WTC11 (cell line): ENCODE measurements around the gene KIF5C. TPM values are rescaled to one million over a fixed set of nuclear protein-coding genes. Genes with fewer than 3 reads are reported as not detected.

Experiments
- ATAC-seq: fragments of 200-7000 bp; cut with Tn5 transposase; 2 replicates; pipeline ENCODE4 v1.10.0; 2021; ENCODE audit warnings: mild to moderate bottlenecking, moderate library complexity
- CTCF ChIA-PET: fragments of 300-600 bp; sonication (Branson Sonifier 250); formaldehyde crosslinking; loops from one replicate; lab custom pipeline; 2021; ENCODE audit warnings: antibody characterized with exemption; lab: Charles Lee
- POLR2A ChIA-PET: fragments of 350-600 bp; sonication (Branson Sonifier 250); formaldehyde crosslinking; loops from one replicate; lab custom pipeline; 2021; ENCODE audit warnings: antibody characterized with exemption; lab: Charles Lee
- DNase-seq: peaks from one replicate; pipeline ENCODE4 v3.0.0; 2021; ENCODE audit warnings: low spot score
- H3K27ac Mint-ChIP-seq: 2 replicates; pipeline ENCODE4 v1.8.0; 2021; ENCODE audit warnings: mixed read lengths
- H3K27me3 Mint-ChIP-seq: 2 replicates; pipeline ENCODE4 v1.8.0; 2021; ENCODE audit warnings: low read depth, mild to moderate bottlenecking, moderate library complexity, mixed read lengths
- H3K36me3 Mint-ChIP-seq: 2 replicates; pipeline ENCODE4 v1.8.0; 2021; ENCODE audit warnings: mixed read lengths
- H3K4me1 Mint-ChIP-seq: 2 replicates; pipeline ENCODE4 v1.8.0; 2022; ENCODE audit warnings: mixed read lengths
- H3K4me3 Mint-ChIP-seq: 2 replicates; pipeline ENCODE4 v1.8.0; 2021; ENCODE audit warnings: mild to moderate bottlenecking, moderate library complexity, mixed read lengths
- H3K9me3 Mint-ChIP-seq: 2 replicates; pipeline ENCODE4 v1.8.0; 2021; ENCODE audit warnings: mixed read lengths
- CREB1 ChIP-seq: sonication (generic); formaldehyde crosslinking; IDR thresholded peaks from 2 replicates; pipeline ENCODE4 v1.8.0; 2023; ENCODE audit warnings: mild to moderate bottlenecking, missing genetic modification reagents
- FOXJ3 ChIP-seq: sonication (generic); formaldehyde crosslinking; IDR thresholded peaks from 2 replicates; pipeline ENCODE4 v1.9.0; 2021; ENCODE audit warnings: missing genetic modification reagents, mild to moderate bottlenecking, borderline replicate concordance
- GRHL2 ChIP-seq: fragments of 250-450 bp; sonication (Bioruptor Pico); IDR thresholded peaks from 2 replicates; pipeline ENCODE4 v1.8.0; 2022; ENCODE audit warnings: mild to moderate bottlenecking, moderate library complexity; ENCODE audit not compliant: insufficient replicate concordance, severe bottlenecking
- HMGA2 ChIP-seq: fragments of 250-450 bp; sonication (Bioruptor Pico); IDR thresholded peaks from 2 replicates; pipeline ENCODE4 v1.4.0; 2021; ENCODE audit warnings: mild to moderate bottlenecking, moderate library complexity
- MXD4 ChIP-seq: fragments of 250-450 bp; sonication (Bioruptor Pico); IDR thresholded peaks from 2 replicates; pipeline ENCODE4 v1.8.0; 2021; ENCODE audit warnings: mild to moderate bottlenecking, moderate library complexity, borderline replicate concordance
- MYBL2 ChIP-seq: sonication (generic); formaldehyde crosslinking; IDR thresholded peaks from 2 replicates; pipeline ENCODE4 v1.8.1; 2023; ENCODE audit warnings: mild to moderate bottlenecking, moderate library complexity, missing genetic modification reagents
- NFE2L1 ChIP-seq: sonication (generic); formaldehyde crosslinking; IDR thresholded peaks from 2 replicates; pipeline ENCODE4 v1.8.1; 2023; ENCODE audit warnings: missing genetic modification reagents
- NR1H2 ChIP-seq: sonication (generic); formaldehyde crosslinking; IDR thresholded peaks from 2 replicates; pipeline ENCODE4 v1.9.0; 2021; ENCODE audit warnings: mild to moderate bottlenecking, moderate library complexity, missing genetic modification reagents
- NR3C1 ChIP-seq: sonication (generic); formaldehyde crosslinking; conservative IDR thresholded peaks from 2 replicates; pipeline ENCODE4 v1.8.1; 2023; ENCODE audit warnings: low read depth, mild to moderate bottlenecking, missing genetic modification reagents
- PRRX2 ChIP-seq: fragments of 250-450 bp; sonication (Bioruptor Pico); IDR thresholded peaks from 2 replicates; pipeline ENCODE4 v1.8.0; 2021; ENCODE audit warnings: mild to moderate bottlenecking
- RELA ChIP-seq: sonication (generic); formaldehyde crosslinking; IDR thresholded peaks from 2 replicates; pipeline ENCODE4 v1.8.1; 2022; ENCODE audit warnings: missing genetic modification reagents, mild to moderate bottlenecking, borderline replicate concordance
- SOX15 ChIP-seq: fragments of 250-450 bp; sonication (Bioruptor Pico); IDR thresholded peaks from 2 replicates; pipeline ENCODE4 v1.9.0; 2021; ENCODE audit warnings: mild to moderate bottlenecking
- ZBTB21 ChIP-seq: sonication (generic); formaldehyde crosslinking; IDR thresholded peaks from 2 replicates; pipeline ENCODE4 v1.8.1; 2023; ENCODE audit warnings: mild to moderate bottlenecking, missing genetic modification reagents, borderline replicate concordance
- ZNF396 ChIP-seq: fragments of 250-450 bp; sonication (Bioruptor Pico); IDR thresholded peaks from 2 replicates; pipeline ENCODE4 v1.8.0; 2021; ENCODE audit warnings: mild to moderate bottlenecking, moderate library complexity, borderline replicate concordance
- ZNF416 ChIP-seq: fragments of 250-450 bp; sonication (Bioruptor Pico); IDR thresholded peaks from 2 replicates; pipeline ENCODE4 v1.9.0; 2021; ENCODE audit warnings: mild to moderate bottlenecking, inconsistent platforms
- ZNF671 ChIP-seq: fragments of 250-450 bp; sonication (Bioruptor Pico); IDR thresholded peaks from 2 replicates; pipeline ENCODE4 v1.8.0; 2021; ENCODE audit warnings: mild to moderate bottlenecking
- total RNA-seq: library from RNA; stranded (reverse); gene quantifications from 3 replicates; pipeline ENCODE4 v1.2.3, GENCODE V29; 2021
- TF ChIP-seq, protein P1 (sequence below): sonication (generic); formaldehyde crosslinking; IDR thresholded peaks from 2 replicates; pipeline ENCODE4 v1.8.1; 2023; ENCODE audit warnings: mild to moderate bottlenecking, missing genetic modification reagents
- TF ChIP-seq, protein P2 (sequence below): sonication (generic); formaldehyde crosslinking; IDR thresholded peaks from 2 replicates; pipeline ENCODE4 v1.8.0; 2022; ENCODE audit warnings: missing genetic modification reagents
- TF ChIP-seq, protein P3 (sequence below): sonication (generic); formaldehyde crosslinking; IDR thresholded peaks from 2 replicates; pipeline ENCODE4 v1.8.1; 2022; ENCODE audit warnings: missing genetic modification reagents, borderline replicate concordance
- TF ChIP-seq, protein P4 (sequence below): sonication (generic); formaldehyde crosslinking; IDR thresholded peaks from 2 replicates; pipeline ENCODE4 v1.8.0; 2022; ENCODE audit warnings: mild to moderate bottlenecking, missing genetic modification reagents
- TF ChIP-seq, protein P5 (sequence below): sonication (generic); formaldehyde crosslinking; IDR thresholded peaks from 2 replicates; pipeline ENCODE4 v1.8.1; 2022; ENCODE audit warnings: mild to moderate bottlenecking, missing genetic modification reagents, moderate library complexity, borderline replicate concordance
- TF ChIP-seq, protein P6 (sequence below): fragments of 250-450 bp; sonication (Bioruptor Pico); conservative IDR thresholded peaks from 2 replicates; pipeline ENCODE4 v1.9.0; 2021; ENCODE audit warnings: mild to moderate bottlenecking

The KIF5C gene
- total RNA-seq, 1 experiment from 2014 or later: 73.5 TPM

DNA sequence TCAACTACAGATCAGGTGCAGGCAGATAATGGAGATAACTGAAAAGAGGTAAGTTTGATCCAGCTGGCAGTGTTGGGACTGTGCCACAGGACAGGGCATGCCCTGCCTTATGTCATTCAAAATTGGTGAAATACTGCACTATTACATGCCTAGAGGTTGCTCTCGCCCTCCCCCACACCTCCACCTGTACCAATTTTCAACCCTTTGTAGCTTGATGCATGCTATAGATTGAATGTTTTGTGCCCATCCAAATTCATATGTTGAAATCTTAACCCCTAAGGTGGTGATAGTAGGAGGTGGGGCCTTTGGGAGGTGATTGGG, 91.4 kb downstream of the KIF5C start:
- ChIA-PET CTCF (no interaction called here), POLR2A (interaction anchor here (0.9 kb wide), 1 partner anchor 9 kb away, joined by 3 read pairs; no protein-coding TSS in a partner anchor)
- no peak for DNase-seq
- peaks cover 14% of the 10 kb centered on the region for H3K4me1 Mint-ChIP-seq
- TF ChIP-seq GRHL2 (CRISPR knock-in tag) (no peak), SOX15 (no peak), FOXJ3 (CRISPR knock-in tag) (no peak), NFE2L1 (CRISPR knock-in tag) (no peak), NR3C1 (no peak), NR1H2 (CRISPR knock-in tag) (no peak), PRRX2 (CRISPR knock-in tag) (no peak), HMGA2 (CRISPR knock-in tag) (no peak), ZNF671 (no peak), CREB1 (CRISPR knock-in tag) (no peak), ZBTB21 (CRISPR knock-in tag) (no peak), ZNF416 (CRISPR knock-in tag) (no peak)
- TF ChIP-seq, protein P1, sequence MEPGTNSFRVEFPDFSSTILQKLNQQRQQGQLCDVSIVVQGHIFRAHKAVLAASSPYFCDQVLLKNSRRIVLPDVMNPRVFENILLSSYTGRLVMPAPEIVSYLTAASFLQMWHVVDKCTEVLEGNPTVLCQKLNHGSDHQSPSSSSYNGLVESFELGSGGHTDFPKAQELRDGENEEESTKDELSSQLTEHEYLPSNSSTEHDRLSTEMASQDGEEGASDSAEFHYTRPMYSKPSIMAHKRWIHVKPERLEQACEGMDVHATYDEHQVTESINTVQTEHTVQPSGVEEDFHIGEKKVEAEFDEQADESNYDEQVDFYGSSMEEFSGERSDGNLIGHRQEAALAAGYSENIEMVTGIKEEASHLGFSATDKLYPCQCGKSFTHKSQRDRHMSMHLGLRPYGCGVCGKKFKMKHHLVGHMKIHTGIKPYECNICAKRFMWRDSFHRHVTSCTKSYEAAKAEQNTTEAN (CRISPR knock-in tag): no peak
- TF ChIP-seq, protein P2, sequence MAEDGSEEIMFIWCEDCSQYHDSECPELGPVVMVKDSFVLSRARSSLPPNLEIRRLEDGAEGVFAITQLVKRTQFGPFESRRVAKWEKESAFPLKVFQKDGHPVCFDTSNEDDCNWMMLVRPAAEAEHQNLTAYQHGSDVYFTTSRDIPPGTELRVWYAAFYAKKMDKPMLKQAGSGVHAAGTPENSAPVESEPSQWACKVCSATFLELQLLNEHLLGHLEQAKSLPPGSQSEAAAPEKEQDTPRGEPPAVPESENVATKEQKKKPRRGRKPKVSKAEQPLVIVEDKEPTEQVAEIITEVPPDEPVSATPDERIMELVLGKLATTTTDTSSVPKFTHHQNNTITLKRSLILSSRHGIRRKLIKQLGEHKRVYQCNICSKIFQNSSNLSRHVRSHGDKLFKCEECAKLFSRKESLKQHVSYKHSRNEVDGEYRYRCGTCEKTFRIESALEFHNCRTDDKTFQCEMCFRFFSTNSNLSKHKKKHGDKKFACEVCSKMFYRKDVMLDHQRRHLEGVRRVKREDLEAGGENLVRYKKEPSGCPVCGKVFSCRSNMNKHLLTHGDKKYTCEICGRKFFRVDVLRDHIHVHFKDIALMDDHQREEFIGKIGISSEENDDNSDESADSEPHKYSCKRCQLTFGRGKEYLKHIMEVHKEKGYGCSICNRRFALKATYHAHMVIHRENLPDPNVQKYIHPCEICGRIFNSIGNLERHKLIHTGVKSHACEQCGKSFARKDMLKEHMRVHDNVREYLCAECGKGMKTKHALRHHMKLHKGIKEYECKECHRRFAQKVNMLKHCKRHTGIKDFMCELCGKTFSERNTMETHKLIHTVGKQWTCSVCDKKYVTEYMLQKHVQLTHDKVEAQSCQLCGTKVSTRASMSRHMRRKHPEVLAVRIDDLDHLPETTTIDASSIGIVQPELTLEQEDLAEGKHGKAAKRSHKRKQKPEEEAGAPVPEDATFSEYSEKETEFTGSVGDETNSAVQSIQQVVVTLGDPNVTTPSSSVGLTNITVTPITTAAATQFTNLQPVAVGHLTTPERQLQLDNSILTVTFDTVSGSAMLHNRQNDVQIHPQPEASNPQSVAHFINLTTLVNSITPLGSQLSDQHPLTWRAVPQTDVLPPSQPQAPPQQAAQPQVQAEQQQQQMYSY (CRISPR knock-in tag): no peak
- TF ChIP-seq, protein P3, sequence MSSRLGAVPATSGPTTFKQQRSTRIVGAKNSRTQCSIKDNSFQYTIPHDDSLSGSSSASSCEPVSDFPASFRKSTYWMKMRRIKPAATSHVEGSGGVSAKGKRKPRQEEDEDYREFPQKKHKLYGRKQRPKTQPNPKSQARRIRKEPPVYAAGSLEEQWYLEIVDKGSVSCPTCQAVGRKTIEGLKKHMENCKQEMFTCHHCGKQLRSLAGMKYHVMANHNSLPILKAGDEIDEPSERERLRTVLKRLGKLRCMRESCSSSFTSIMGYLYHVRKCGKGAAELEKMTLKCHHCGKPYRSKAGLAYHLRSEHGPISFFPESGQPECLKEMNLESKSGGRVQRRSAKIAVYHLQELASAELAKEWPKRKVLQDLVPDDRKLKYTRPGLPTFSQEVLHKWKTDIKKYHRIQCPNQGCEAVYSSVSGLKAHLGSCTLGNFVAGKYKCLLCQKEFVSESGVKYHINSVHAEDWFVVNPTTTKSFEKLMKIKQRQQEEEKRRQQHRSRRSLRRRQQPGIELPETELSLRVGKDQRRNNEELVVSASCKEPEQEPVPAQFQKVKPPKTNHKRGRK: no peak
- H3K36me3 Mint-ChIP-seq: peaks cover 15% of the 10 kb centered on the region
- no peak overlapping the region for H3K4me3 Mint-ChIP-seq
- H3K27me3 Mint-ChIP-seq: no peaks in the 10 kb centered on the region
- no peak for ATAC-seq
- H3K9me3 Mint-ChIP-seq: no peaks in the 10 kb centered on the region
- no peak overlapping the region for H3K27ac Mint-ChIP-seq

DNA sequence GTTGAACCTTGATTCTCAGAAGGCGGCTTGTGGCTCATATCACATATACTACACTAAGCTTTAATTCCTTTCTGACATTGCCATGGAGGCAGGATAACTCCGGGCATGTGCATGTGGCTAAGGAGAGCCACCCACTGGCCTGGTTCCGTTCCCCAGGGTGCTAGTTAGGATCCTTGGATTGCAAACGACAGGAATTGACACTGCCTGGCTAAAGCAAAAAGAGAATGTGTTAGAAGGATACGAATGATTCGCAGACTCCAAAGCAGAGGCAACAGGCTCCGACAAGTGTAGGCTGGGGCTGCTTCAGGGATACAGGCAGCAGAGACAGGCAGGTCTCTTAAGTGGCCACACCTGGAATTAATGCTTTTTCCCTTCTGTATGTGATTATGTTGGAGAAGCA, 92.0 kb downstream of the KIF5C start:
- Mint-ChIP-seq H3K36me3 (peaks cover 9% of the 10 kb centered on the region), H3K27ac (peak overlapping the region; percentile 41; the same call in 1 of the 2 replicates), H3K4me1 (peaks cover 15% of the 10 kb centered on the region), H3K4me3 (no peak overlapping the region), H3K9me3 (no peaks in the 10 kb centered on the region), H3K27me3 (no peaks in the 10 kb centered on the region)
- ChIA-PET POLR2A (no interaction called here), CTCF (no interaction called here)
- TF ChIP-seq, protein P4, sequence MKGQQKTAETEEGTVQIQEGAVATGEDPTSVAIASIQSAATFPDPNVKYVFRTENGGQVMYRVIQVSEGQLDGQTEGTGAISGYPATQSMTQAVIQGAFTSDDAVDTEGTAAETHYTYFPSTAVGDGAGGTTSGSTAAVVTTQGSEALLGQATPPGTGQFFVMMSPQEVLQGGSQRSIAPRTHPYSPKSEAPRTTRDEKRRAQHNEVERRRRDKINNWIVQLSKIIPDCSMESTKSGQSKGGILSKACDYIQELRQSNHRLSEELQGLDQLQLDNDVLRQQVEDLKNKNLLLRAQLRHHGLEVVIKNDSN (CRISPR knock-in tag): no peak
- TF ChIP-seq SOX15: no peak
- no peak for TF ChIP-seq NR1H2 (CRISPR knock-in tag)
- no peak for TF ChIP-seq ZNF396 (CRISPR knock-in tag)
- TF ChIP-seq NFE2L1 (CRISPR knock-in tag): no peak
- TF ChIP-seq MXD4 (CRISPR knock-in tag): no peak
- no peak for TF ChIP-seq MYBL2 (CRISPR knock-in tag)
- TF ChIP-seq RELA (CRISPR knock-in tag): no peak
- TF ChIP-seq, protein P5, sequence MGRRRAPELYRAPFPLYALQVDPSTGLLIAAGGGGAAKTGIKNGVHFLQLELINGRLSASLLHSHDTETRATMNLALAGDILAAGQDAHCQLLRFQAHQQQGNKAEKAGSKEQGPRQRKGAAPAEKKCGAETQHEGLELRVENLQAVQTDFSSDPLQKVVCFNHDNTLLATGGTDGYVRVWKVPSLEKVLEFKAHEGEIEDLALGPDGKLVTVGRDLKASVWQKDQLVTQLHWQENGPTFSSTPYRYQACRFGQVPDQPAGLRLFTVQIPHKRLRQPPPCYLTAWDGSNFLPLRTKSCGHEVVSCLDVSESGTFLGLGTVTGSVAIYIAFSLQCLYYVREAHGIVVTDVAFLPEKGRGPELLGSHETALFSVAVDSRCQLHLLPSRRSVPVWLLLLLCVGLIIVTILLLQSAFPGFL (CRISPR knock-in tag): no peak
- TF ChIP-seq, protein P6, sequence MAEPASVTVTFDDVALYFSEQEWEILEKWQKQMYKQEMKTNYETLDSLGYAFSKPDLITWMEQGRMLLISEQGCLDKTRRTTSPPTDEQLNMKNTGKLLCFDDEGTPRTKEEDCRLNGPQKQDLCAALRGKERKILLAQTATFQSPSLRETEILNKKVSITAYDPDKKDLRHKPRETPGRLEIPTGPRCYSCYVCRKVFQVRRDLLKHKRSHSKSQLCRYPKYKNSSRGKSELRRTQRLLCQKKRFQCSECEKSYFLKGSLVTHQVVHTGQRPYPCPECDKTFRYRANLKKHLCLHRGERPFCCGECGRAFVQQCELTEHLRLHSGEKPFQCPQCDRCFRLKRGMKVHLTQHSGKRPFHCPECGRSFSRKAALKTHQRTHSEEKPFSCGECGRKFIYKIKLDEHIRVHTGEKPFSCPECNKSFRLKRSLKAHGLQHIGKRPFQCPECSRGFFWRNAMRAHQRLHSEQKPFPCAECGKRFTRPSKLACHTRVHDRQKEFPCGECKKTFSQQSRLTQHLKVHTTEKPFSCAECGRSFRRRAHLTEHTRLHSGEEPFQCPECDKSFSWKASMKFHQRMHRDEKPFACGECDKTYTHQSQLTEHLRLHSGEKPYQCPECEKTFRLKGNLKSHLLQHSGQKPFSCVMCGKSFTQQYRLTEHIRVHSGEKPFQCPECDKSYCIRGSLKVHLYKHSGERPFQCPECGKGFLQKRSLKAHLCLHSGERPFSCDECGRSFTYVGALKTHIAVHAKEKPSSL: no peak
- no peak for DNase-seq
- peak; percentile 46 for ATAC-seq
